NCI-H146 treated with DMSO at 0.1 percent for 48 hours (cell line): Measurements from ENCODE around the gene SIAH1.
"Not testable (repeated sequence)": the region's sequence is repeated elsewhere in the genome, so short reads cannot be mapped to it uniquely, and the experiment has no call there.

Experiments
- DNase-seq: peaks from one replicate; lab custom pipeline; 2025; ENCODE audit not compliant: unreplicated experiment; lab: John Stamatoyannopoulos, UW

SIAH1 gene, protein sequence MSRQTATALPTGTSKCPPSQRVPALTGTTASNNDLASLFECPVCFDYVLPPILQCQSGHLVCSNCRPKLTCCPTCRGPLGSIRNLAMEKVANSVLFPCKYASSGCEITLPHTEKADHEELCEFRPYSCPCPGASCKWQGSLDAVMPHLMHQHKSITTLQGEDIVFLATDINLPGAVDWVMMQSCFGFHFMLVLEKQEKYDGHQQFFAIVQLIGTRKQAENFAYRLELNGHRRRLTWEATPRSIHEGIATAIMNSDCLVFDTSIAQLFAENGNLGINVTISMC

DNA sequence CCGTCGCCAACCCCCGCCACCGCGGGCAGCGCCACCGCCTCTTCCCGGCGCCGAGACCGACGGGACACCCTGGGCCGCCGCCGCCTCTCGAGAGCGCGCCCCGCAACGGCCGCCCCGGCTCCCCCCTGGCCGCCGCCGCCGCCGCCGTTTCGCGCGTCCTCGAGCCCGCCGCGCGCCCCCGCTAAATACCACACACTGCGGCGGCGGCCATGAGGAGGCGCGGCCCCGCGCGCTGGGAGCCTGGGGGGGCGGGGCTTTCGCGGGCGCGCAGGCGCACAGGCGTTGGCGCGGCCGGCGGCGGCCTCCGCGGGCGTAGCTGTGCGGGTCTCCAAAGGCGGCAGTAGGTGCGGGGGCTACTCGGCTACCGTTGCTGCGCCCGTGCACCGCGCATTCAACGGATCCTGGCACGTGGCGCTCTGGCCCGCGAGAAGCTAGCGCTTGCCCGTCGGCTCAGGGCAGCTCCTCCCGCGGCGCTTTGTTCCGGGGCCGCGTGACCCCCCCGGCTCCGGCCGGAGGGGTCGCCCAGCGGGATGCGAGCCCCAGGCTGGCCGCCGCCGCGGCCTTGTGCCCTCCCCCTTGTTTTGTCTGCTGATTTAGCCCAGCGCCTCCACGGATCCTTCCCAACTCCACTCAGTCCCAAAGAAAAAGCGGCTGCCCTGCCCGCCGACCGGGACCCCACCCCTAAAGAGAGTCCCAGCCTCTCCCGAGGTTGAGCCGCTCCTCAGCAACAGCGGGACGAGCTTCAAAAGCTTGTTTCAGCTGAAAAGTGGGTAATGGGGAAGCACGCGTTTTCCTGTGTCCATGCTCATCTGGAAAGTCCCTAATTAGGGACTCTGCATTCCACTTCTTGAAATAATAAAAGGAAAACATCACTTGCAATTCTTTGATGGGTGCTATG, at the start of gene SIAH1:
TSS of gene SIAH1 (minus strand) at position 161 of the 898 bp plus-strand sequence. CDS start 22,985 bp downstream, outside the sequence.
- peak; percentile 29 for DNase-seq

DNA sequence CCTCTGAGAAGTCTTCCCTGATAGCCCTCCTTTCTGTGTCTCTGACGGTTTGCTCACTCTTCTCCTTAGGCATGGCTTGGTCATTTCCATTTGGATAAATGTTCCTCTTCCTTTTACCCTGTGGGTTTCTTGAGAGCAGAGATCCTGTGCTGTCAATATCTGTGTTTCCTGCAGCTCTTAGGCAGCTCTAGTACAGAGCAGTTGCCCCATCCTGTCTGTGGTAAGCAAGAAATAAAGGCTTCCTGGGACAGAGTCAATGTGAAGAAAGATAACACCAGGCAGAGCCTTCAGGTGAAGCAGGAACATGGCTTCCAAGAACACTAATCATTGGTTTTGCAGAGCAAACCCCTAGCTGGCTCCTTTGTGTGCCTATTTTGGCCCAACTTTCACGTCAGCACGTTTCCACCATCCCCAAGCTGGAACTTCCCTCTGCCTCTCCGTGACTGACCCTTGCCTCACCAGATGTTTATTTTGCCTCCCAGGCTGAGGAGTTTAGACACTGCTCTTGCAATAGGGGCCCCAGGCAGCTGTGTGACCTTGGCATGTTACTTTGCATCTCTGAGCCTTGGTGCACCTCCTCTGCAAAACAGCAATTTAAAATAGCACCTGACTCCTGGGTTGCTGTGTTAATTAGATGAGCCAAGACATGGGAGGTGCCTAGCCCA, 49.6 kb upstream of the SIAH1 start:
- no peak for DNase-seq

DNA sequence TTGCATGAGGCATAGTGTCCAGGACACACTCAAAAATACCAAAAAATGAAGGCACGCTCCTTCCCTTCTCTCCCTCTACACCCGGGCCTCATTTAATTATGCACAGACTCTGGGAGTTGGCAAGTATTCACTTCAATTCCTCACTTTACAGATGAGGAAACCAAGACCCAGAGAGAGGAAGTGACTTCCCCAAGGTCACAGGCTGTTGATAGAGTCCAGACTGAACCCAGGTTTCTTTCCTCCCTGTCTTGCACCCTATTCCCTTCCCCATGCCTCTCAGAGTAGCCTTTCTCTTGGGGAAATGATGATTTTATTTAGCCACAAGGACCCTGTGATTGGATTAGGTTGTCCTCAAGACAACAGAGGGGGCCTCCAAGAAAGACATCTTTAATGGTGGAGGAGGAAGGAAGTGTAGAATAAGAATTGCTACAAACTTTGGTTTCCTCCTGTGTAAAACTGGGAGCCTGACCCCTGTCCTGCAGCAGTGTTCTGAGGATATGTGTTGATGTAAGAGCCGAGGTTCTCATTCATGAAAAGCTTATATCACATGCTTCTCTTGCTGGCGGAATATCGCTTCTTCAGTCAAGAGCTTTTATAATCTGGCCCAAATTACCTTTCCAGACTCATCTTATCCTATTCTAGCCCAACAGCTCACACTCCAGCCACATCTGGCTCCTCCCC, 48.8 kb upstream of the SIAH1 start:
- DNase-seq = no peak

DNA sequence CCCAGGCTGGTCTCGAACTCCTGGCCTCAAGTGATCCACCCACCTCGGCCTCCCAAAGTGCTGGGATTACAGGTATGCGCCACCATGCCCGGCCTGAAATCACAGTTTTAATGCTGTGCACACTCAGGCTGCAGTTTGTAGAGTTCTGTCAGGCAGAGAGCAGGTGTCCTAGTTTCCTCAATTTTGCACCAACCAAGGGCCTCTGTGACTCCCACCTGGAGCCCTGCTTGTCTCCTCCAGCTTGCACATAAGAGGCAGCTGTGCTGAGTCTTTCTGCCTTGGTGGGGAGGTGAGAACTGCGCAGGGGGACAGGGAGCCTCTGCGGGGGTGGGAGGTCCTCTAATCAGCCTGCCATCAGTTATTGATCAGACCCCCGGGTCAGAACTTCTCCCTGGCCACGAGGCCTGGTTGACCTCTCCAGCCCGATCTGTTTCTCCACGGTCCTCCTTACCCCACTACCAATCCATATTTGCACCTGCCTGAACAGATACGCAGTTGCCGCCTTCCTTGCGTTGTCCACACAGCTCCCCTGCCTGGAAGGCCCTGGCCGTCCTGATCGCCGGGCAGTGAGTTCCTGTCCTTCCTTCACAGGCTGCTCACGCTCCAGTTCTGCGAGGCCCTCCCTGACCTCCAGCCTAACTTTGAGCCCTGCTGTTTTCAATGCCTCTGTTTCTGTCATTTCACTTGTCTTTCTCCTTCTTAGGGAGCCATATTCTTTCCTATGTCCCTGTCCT, 48.1 kb upstream of the SIAH1 start:
- no peak for DNase-seq

DNA sequence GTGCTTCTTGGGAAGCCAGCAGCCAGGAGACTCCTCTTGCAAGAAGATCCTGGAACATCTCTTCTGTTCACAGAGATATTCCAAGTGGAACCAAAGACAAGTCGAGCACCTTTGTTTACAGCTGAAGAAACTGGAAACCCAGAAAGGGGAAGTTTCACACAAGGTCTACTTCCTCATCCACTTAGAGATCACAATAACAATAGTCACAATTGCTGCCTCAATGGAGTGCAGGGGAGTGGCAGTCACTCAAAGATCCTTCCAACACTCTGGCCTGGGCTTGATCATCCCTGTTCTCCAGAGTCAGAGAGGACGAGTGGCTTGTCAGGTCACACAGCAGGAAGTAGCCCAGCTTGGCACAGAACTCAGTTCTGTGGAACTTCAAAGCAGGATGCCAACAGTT, 46.9 kb upstream of the SIAH1 start:
- DNase-seq = no peak

DNA sequence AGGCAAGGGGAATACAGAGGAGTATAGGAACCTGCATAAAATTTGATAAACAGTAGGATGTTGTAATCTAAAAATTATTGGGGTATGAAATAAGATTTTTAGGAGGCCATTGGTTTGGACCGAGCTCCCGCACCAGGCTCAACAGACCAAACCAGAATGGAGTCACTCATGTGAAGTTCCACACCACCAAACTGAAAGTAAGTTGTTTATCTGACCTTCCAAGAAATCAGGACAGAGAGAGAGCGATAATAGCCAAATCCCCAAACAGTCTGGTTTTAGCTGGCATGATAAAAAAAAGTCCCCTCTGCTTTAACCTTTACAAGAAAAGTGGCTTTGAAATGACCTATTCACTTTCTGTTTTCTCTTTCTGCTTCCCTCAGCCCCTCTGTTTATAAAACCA, 45.7 kb upstream of the SIAH1 start:
- no peak for DNase-seq

DNA sequence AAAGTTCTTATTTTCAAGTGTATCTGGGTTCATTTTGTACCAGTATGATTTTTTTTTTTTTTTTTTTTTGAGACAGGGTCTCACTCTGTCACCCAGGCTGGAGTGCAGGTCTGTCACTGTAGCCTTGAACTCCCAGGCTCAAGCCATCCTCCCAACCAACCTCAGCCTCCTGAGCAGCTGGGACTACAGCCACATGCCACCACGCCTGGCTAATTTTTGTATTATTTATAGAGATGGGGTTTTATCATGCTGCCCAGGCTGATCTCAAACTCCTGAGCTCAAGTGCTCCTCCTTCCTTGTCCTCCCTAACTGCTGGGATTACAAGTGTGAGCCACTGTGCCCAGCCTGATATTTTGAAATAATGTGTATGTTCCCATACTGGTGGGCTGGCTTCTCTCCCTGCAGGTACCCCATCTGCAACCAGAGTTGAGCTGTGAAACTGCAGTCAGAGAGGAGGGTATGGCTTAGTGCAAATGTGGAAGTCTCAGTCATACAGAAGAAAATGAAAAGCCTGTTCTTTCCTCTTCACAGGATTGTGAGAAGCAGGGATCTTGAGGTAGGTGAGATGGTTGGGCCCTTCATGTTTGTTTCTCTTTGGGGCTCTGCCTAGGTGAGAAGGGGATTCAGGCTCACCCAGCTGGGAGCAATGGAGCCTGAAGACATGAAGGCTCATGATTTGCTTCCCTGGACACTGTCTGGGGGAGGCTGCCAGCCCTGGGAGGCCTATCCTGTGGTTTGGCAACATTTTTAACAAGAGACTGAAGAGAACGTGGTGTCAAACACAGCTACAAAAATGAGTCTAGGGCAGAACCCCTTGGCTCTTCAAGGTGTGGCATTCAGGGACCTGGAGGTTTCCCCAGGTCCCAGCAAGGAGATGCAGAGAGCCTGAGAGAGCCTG, 41.3 kb upstream of the SIAH1 start:
- DNase-seq = no peak

DNA sequence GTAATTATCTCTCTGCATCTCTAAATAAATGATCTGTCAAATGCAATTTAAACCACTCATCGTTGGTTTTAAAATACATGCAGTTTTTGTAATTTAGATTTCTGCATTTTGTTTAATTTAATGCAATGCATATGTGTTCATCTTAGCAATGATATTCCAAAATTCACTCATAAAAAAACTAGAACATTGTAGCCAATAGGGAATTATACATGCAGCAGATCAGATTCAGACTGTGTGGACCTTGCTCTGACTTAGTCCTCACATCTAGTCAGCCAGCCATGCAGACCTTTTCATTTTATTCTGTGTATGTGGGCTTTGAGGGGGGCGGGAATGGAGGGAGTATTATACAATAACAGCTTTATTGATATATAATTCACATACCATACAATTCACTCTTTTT, 37.3 kb upstream of the SIAH1 start:
- no peak for DNase-seq

DNA sequence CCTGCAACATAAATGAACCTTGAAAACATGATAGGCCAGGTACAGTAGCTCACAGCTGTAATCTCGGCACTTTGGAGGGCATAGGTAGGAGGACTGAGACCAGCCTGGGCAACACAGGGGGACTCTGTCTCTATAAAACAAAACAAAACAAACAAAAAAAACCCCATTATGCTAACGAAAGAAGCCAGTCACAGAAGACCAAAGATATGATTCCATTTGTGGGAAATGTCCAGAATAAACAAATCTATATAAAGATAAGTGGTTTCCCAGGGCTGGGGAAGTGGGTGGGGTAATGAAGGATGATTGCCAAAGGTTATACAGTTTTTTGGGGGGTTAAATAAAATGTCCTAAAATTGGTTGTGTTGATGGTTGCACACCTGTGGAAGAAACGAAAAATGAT, 36.5 kb upstream of the SIAH1 start:
- DNase-seq = no peak

DNA sequence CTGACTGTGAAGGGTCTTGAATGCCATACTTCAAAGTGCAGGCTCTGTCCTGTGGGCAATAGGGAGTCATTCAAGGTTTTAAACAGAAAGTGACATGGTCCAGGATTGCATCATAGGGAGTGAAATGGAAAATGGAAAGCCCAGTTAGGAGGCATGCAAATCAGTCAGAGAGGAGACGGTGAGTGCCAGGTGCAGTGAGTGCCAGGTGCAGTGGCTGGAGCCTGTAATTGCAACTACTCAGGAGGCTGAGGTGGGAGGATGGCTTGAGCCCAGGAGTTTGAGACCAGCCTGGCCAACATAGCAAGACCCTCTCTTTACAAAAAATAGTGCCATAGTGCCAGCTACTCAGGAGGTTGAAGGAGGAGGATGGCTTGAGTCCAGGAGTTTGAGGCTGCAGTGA, 35.2 kb upstream of the SIAH1 start:
- DNase-seq = no peak

DNA sequence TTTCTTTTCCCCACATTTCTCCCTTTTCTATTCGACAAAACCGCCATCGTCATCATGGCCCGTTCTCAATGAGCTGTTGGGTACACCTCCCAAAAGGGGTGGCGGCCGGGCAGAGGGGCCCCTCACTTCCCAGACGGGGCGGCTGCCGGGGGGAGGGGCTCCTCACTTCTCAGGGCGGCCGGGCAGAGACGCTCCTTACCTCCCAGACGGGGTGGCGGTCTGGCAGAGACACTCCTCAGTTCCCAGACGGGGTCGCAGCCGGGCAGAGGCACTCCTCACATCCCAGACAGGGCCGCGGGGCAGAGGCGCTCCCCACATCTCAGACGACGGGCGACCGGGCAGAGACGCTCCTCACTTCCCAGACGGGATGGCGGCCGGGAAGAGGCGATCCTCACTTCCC, 31.4 kb upstream of the SIAH1 start:
- DNase-seq = not testable (repeated sequence)

DNA sequence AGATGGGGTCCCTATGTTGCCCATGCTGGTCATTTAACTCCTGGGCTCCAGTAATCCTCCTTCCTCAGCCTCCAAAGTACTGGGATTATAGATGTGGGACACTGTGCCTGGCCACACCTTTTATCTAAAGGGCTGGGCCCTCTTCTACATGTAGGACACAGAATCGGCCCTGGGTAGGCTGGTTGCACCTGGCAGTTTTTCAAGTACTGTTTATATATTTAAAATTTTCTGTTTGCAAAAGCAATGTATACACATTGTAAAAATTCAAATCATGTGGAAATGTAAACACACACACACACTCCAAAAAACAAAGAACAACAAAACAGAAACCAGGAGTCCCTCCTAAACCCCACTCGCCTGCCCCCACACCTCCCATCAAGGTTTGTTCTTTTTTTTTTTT, 28.1 kb upstream of the SIAH1 start:
- DNase-seq = no peak

DNA sequence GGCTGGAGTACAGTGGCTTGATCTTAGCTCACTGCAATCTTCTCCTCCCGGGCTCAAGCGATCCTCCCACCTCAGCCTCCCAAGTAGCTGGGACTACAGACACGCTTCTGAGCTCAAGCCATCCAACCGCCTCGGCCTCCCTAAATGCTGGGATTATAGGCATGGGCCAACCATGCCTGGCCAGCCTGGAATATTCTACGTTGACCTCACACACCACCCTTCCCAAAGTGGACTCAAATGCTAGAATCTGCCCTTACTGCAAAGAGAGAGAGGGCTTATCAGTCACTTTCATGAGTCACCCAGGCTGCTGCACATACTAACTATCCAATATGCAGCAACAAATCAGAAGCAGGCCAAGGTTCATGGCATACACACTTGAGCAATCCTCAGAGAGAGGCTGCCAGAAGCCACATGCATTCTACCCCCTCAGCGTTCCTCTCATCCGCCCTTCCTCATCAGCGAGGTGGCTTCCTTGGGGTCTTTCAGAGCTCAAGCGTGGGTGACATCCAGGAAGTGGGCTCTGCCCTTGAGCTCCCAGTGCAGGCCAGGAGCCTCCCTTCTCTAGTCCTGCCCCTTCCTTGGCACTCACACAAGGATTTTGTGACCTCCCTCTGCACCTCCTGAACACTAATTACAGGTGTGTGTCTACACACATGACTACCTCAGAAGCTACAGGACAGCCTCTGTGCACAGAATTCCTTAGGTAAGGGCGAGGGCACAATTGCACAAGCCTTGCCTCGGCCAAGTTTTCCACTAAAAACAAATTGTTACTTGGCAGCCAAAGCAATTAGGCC, 24.8 kb upstream of the SIAH1 start:
- no peak for DNase-seq

DNA sequence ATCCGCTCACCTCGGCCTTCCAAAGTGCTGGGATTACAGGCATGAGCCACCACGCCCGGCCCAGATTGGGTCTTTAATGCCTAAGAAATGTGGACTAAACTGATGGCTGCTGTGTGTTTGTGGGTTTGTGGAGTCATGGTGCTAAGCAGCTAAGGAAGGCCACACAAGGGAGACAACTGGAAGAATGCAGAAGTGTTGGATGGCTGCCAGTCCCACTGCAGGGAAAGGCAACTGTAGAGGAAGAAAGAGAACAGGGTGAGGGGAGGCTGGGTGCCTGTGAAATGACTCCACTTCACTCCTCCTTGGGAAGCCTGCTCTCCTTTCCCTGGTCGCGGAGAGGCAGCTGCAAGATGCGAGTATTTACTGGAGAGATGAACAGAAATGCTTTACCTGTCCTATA, 23.5 kb upstream of the SIAH1 start:
- DNase-seq = no peak

DNA sequence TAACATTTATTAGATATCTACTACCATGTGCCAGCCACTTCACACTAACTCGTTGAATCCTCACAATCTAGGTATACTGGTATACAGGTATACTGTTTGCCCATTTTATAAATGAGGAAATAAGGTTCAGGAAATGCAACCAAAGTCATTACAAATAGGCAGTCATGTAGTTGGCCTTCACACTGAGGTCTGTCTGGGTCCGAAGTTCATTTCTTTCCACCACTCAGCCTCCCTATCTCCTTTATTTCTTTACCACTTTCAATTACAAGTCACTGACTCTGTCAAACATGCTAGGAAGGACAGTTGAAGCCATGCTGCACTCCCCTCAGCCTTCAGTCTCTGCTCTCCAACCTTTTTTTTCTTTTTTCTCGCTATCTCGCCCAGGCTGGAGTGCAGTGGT, 20.7 kb upstream of the SIAH1 start:
- no peak for DNase-seq

DNA sequence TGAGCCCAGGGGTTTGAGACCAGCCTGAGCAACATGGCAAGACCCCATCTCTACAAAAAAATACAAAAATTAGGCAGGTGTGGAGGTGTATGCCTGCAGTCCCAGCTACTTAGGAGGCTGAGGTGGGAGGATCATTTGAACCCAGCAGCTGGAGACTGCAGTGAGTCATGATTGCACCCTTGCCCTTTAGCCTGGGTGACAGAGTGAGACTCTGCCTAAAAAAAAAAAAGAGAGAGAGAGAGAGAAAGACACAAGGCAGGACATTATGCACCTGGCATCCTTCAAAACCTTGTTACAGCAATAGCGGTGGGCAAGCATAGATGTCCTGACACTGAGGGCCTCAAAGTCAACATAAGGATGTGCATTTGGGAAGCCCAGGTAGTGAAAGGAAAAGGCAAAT, 19.9 kb upstream of the SIAH1 start:
- DNase-seq = no peak

DNA sequence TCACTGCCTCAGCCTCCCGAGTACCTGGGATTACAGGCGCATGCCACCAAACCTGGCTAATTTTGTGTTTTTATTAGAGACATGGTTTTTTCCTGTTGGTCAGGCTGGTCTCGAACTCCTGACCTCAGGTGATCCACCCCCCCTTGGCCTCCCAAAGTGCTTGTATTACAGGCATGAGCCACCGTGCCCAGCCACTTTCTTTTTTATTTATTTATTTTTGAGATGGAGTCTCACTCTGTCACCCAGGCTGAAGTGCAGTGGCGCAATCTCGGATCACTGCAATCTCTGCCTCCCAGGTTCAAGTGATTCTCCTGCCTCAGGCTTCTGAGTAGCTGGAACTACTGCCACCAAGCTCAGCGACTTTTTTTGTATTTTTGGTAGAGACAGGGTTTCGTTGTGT, 17.3 kb upstream of the SIAH1 start:
- not testable (repeated sequence) for DNase-seq

DNA sequence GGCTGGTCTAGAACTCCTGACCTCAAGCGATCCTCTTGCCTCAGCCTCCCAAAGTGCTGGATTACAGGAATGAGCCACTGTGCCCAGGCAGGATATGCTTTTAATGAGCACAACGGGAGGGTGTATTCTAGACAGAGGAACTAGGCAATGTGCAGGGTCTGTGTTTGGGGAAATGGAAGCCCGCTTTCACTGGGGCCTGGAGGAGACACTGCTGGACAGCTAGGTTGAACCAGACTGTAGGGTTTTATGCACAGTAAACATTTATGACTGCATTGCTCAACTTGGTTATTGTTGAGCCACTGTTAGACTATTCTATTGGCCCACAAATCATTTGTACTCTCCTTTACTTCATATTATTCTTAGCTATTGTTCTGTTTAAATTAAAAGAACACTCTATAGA, 10.2 kb upstream of the SIAH1 start:
- DNase-seq = no peak

DNA sequence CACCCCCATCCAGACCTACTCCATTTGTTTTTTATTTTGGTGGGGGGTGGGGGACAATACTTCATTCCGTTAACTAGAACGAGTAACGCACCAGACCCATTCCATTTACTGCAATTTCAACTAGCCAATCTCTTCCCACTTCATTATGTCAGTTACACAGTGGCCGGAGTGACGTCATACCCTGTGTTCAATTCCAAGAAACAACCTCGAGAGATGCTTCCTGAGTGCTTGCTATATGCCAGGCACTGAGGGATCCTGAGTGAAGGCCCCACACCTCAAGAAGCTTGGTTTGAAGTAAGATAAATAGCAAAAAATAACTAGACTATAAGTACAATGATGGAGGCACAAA, 9.1 kb upstream of the SIAH1 start:
- no peak for DNase-seq
